Measurements from ENCODE around the gene TXNRD2.

- TF ChIP-seq SUZ12 (IDR thresholded peaks at IDR 0.05; ENCODE audit: extremely low read depth, insufficient read depth, insufficient read length) (no peak), YY1 (IDR thresholded peaks at IDR 0.05; ENCODE audit: insufficient read depth, insufficient read length) (no peak)
These were observed 55.6 kb downstream of the TXNRD2 start for GRCh38 chr22:19885841-19886592.

Data from NT2/D1 (cell line).